ENCODE data around the gene USP17L11.
"Not testable (repeated sequence)": the region's sequence is repeated elsewhere in the genome, so short reads cannot be mapped to it uniquely, and the experiment has no call there.

DNA sequence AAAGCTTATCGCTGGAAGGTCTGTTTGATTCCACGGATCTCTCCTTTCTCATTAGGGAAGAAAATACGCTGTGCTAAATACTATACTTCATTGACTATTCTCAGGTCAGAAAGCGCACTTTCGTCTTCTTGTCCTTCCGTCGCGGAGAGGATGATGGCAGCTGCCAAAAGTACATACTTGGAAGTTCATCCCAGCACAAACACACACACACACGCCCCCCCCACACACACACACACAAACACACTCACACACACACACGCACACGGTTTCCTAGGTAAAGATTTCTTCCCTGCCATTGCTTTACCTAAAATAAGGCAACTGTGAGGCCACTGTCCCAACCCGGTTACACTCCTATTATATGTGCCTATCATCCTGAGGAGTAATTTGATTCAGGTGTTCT lies 23.3 kb downstream of the USP17L11 start:
- TF ChIP-seq, protein P1, sequence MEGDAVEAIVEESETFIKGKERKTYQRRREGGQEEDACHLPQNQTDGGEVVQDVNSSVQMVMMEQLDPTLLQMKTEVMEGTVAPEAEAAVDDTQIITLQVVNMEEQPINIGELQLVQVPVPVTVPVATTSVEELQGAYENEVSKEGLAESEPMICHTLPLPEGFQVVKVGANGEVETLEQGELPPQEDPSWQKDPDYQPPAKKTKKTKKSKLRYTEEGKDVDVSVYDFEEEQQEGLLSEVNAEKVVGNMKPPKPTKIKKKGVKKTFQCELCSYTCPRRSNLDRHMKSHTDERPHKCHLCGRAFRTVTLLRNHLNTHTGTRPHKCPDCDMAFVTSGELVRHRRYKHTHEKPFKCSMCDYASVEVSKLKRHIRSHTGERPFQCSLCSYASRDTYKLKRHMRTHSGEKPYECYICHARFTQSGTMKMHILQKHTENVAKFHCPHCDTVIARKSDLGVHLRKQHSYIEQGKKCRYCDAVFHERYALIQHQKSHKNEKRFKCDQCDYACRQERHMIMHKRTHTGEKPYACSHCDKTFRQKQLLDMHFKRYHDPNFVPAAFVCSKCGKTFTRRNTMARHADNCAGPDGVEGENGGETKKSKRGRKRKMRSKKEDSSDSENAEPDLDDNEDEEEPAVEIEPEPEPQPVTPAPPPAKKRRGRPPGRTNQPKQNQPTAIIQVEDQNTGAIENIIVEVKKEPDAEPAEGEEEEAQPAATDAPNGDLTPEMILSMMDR (IDR thresholded peaks at IDR 0.05) = not testable (repeated sequence)
- not testable (repeated sequence) for TF ChIP-seq POLR2AphosphoS5, POLR2A (IDR thresholded peaks at IDR 0.05)

All from breast epithelium (tissue), 3 donors.